HepG2 (cell line): ENCODE data around the gene METTL23. TPM values are rescaled to one million over a fixed set of nuclear protein-coding genes. Genes with fewer than 3 reads are reported as not detected.
A peak's percentile ranks its signal among the peaks of the same experiment; 100 is the strongest.

Experiments
- ATAC-seq: fragments of 200-7000 bp; cut with Tn5 transposase; 3 replicates; pipeline ENCODE4 v1.9.1; 2020; ENCODE audit warnings: mild to moderate bottlenecking, moderate library complexity
- BruUV-seq: library from RNA; stranded (reverse); fragments of 400-500 nt; replicated peaks from 2 replicates; lab custom pipeline; 2021; lab: Mats Ljungman, UMichigan
- CTCF ChIA-PET: fragments of 300-600 bp; formaldehyde crosslinking; extraction: SDS; loops from one replicate; lab custom pipeline; 2021; ENCODE audit warnings: low total read pairs, inconsistent platforms, low intra/inter-chr PET ratio; lab: Yijun Ruan, JAX
- POLR2A ChIA-PET: fragments of 350-600 bp; sonication (Branson Sonifier 250); formaldehyde crosslinking; loops from one replicate; lab custom pipeline; 2020; ENCODE audit warnings: antibody characterized with exemption, inconsistent platforms; lab: Yijun Ruan, JAX
- DNase-seq: peaks from one replicate; pipeline ENCODE4 v3.0.0-alpha.2; 2015; ENCODE audit warnings: low spot score
- FAIRE-seq: peaks from 3 replicates; lab custom pipeline; 2011; peaks lifted over from hg19 to GRCh38; lab: Jason Lieb, UNC
- H2AFZ ChIP-seq: one replicate; pipeline ENCODE4 v1.6.1; 2011; ENCODE audit warnings: low read length, inconsistent platforms
- H3K27ac ChIP-seq: fragments of 300-600 bp; 3 replicates; pipeline ENCODE4 v1.8.0; 2011; ENCODE audit warnings: mixed run types, mild to moderate bottlenecking, mixed read lengths, low read length, inconsistent platforms; ENCODE audit not compliant: insufficient read depth; ENCODE audit errors: extremely low read length
- H3K27me3 ChIP-seq, 2 experiments: fragments of 200-600 bp in 1 of 2; 2 replicates in 1 of 2; 3 replicates in 1 of 2; pipeline versions ENCODE4 v1.6.0 to v1.8.0; 2011; ENCODE audit warnings: low read length in 2 of 2, mild to moderate bottlenecking in 2 of 2, moderate library complexity in 2 of 2, inconsistent platforms in 1 of 2; ENCODE audit not compliant: insufficient read depth in 2 of 2, control insufficient read depth in 1 of 2
- H3K36me3 ChIP-seq, 2 experiments: fragments of 200-600 bp in 1 of 2; replicated peaks in 1 of 2; 2 replicates in 1 of 2; 3 replicates in 1 of 2; pipeline versions ENCODE4 v1.5.1 to v1.8.0; 2011; ENCODE audit warnings: low read length in 2 of 2, inconsistent platforms in 1 of 2; ENCODE audit not compliant: insufficient read depth in 2 of 2, control insufficient read depth in 1 of 2
- H3K4me1 ChIP-seq: 2 replicates; pipeline ENCODE4 v1.5.1; 2012; ENCODE audit warnings: low read length, inconsistent platforms; ENCODE audit not compliant: insufficient read depth
- H3K4me2 ChIP-seq: 2 replicates; pipeline ENCODE4 v1.6.0; 2011; ENCODE audit warnings: low read depth, low read length, inconsistent platforms
- H3K4me3 ChIP-seq, 3 experiments: fragments of 200-600 bp in 1 of 3; sonication (generic), shearing (Covaris generic) in 1 of 3; replicated peaks in 1 of 3; 2 replicates each; pipeline ENCODE4 v1.5.1; 2011 to 2016; ENCODE audit warnings: low read length in 3 of 3, inconsistent platforms in 2 of 3, low read depth in 2 of 3, mild to moderate bottlenecking in 2 of 3, control low read depth in 1 of 3, mixed read lengths in 1 of 3; ENCODE audit not compliant: insufficient read depth in 1 of 3
- H3K79me2 ChIP-seq: one replicate; pipeline ENCODE4 v1.6.1; 2011; ENCODE audit warnings: low read length, inconsistent platforms; ENCODE audit not compliant: insufficient read depth
- H3K9ac ChIP-seq: 2 replicates; pipeline ENCODE4 v1.6.0; 2011; ENCODE audit warnings: mild to moderate bottlenecking, low read depth, low read length, inconsistent platforms; ENCODE audit not compliant: insufficient read depth
- H3K9me3 ChIP-seq: 2 replicates; pipeline ENCODE4 v1.5.1; 2012; ENCODE audit warnings: mild to moderate bottlenecking, low read length
- H4K20me1 ChIP-seq: 2 replicates; pipeline ENCODE4 v1.6.0; 2011; ENCODE audit warnings: inconsistent platforms, mild to moderate bottlenecking, low read length, moderate library complexity; ENCODE audit not compliant: insufficient read depth
- CBX5 ChIP-seq: sonication (generic); formaldehyde crosslinking; IDR thresholded peaks from 2 replicates; pipeline ENCODE4 v1.4.0; 2020; ENCODE audit warnings: missing genetic modification reagents, borderline replicate concordance
- CEBPB ChIP-seq: IDR thresholded peaks from 2 replicates; pipeline ENCODE4 v1.6.1; 2011; ENCODE audit warnings: low read depth, low read length, improper control_type of control experiment, borderline replicate concordance
- HDAC2 ChIP-seq: sonication (generic); formaldehyde crosslinking; IDR thresholded peaks from 2 replicates; pipeline ENCODE4 v1.4.0; 2020; ENCODE audit warnings: missing genetic modification reagents
- HOXA5 ChIP-seq: sonication (generic); formaldehyde crosslinking; IDR thresholded peaks from 2 replicates; pipeline ENCODE4 v1.4.0; 2020; ENCODE audit warnings: missing genetic modification reagents
- PLSCR1 ChIP-seq: sonication (generic); formaldehyde crosslinking; IDR thresholded peaks from 2 replicates; pipeline ENCODE4 v1.5.0; 2020; ENCODE audit warnings: missing genetic modification reagents, mild to moderate bottlenecking, borderline replicate concordance
- POLR2A ChIP-seq, 2 experiments: IDR thresholded peaks; 2 replicates each; pipeline ENCODE4 v1.6.1; 2011; ENCODE audit warnings: low read depth in 2 of 2, low read length in 2 of 2, mild to moderate bottlenecking in 1 of 2, moderate library complexity in 1 of 2; ENCODE audit not compliant: insufficient read depth in 1 of 2
- PRPF4 ChIP-seq: fragments of 200-400 bp; formaldehyde crosslinking; IDR thresholded peaks from 2 replicates; pipeline ENCODE4 v1.6.1; 2016; ENCODE audit warnings: low read length, low read depth; ENCODE audit not compliant: poor library complexity, severe bottlenecking
- SKI ChIP-seq: fragments of 450-650 bp; IDR thresholded peaks from one replicate; pipeline ENCODE4 v1.6.1; 2018; ENCODE audit warnings: mild to moderate bottlenecking; ENCODE audit not compliant: partially characterized antibody
- SMC3 ChIP-seq: IDR thresholded peaks from 2 replicates; pipeline ENCODE4 v1.6.1; 2011; ENCODE audit warnings: low read length, improper control_type of control experiment
- ZBTB33 ChIP-seq: sonication (generic); formaldehyde crosslinking; IDR thresholded peaks from 2 replicates; pipeline ENCODE4 v1.4.0; 2020; ENCODE audit warnings: missing genetic modification reagents
- ZBTB38 ChIP-seq: sonication (generic); formaldehyde crosslinking; IDR thresholded peaks from 2 replicates; pipeline ENCODE4 v1.5.1; 2020; ENCODE audit warnings: mild to moderate bottlenecking, missing genetic modification reagents
- ZFP36L1 ChIP-seq: sonication (generic); formaldehyde crosslinking; IDR thresholded peaks from 2 replicates; pipeline ENCODE4 v1.8.0; 2022; ENCODE audit warnings: mild to moderate bottlenecking, missing genetic modification reagents, moderate library complexity
- ZNF224 ChIP-seq: sonication (generic); formaldehyde crosslinking; IDR thresholded peaks from 2 replicates; pipeline ENCODE4 v1.5.0; 2020; ENCODE audit warnings: mild to moderate bottlenecking, missing genetic modification reagents
- ZNF770 ChIP-seq: sonication (generic); formaldehyde crosslinking; IDR thresholded peaks from 2 replicates; pipeline ENCODE4 v1.5.0; 2020; ENCODE audit warnings: mild to moderate bottlenecking, missing genetic modification reagents
- WGBS: methylation state at CpG from one replicate; pipeline ENCODE4 v1.1.6; 2017; ENCODE audit warnings: low lambda C conversion rate; 5-methylcytosine and 5-hydroxymethylcytosine counted together
- in situ Hi-C: cut with HindIII; loops from 2 replicates; pipeline ENCODE4 v1.10.0; 2017; ENCODE audit warnings: low pct_unique_long_range_greater_than_20kb; ENCODE audit not compliant: extremely low pct_ligation_motif_present
- intact Hi-C: fragments of 100-400 bp; cut with micrococcal nuclease; formaldehyde crosslinking; loops from one replicate; pipeline ENCODE4 v1.10.0; 2022; ENCODE audit not compliant: unreplicated experiment
- polyA plus RNA-seq, 8 experiments: library from polyadenylated mRNA; depleted of rRNA in 3 of 8; stranded (reverse) in 7 of 8; unstranded in 1 of 8; fragments of >200 nt; fragmentation: Illumina TruSeq in 4 of 8; extraction: Trizol in 4 of 8; gene quantifications; 2 replicates each; pipeline versions ENCODE4 v1.2.1 to v1.2.3, GENCODE V29; 2011 to 2016; ENCODE audit warnings: low read depth in 4 of 8, missing spikeins in 1 of 8, mixed read lengths in 1 of 8; ENCODE audit not compliant: insufficient read depth in 1 of 8
- total RNA-seq, 5 experiments: library from RNA; depleted of rRNA; stranded (reverse); fragments of >200 nt; fragmentation: Illumina TruSeq; extraction: Trizol; gene quantifications; 2 replicates each; pipeline ENCODE4 v1.2.3, GENCODE V29; 2016; ENCODE audit warnings: low read depth in 1 of 5

Gene METTL23
- total and polyA plus RNA-seq, 2 of the 13 experiments (the other 11 are each of a cell fraction or from before 2014, with no cell fraction given), result 39.9 to 104 TPM

GRCh38 chr17:76727745-76728456 lies 1.3 kb downstream of the METTL23 start:
- H4K20me1 ChIP-seq, result peaks cover 10% of the 10 kb centered on the region
- H3K79me2 ChIP-seq, result peaks cover 53% of the 10 kb centered on the region
- H3K4me2 ChIP-seq, result peak overlapping the region; percentile 83
- no peaks in the 10 kb centered on the region for H3K27me3 ChIP-seq
- DNase-seq (no peak), ATAC-seq (no peak), FAIRE-seq (no peak)
- no peaks in the 10 kb centered on the region for H3K9me3 ChIP-seq
- peaks cover 9 to 20% of the 10 kb centered on the region in 2 experiments for H3K36me3 ChIP-seq
- intact Hi-C loops, result loop anchor here (1.0 kb wide), 1 partner anchor 53 kb away; no protein-coding TSS in a partner anchor
- no peak overlapping the region for H2AFZ ChIP-seq
- TF ChIP-seq ZNF770 (CRISPR knock-in tag) (no peak), POLR2A (IDR thresholded peaks at IDR 0.05; ENCODE audit: insufficient read depth in 1 of 2, low read depth in 2 of 2, low read length in 2 of 2) (0 out of 4 replicates have a peak, but pooled peaks of 1 of the 2 experiments have one; percentile 4), CEBPB (no peak), PRPF4 (peak; percentile 76), HOXA5 (CRISPR knock-in tag) (no peak), SMC3 (no peak), HDAC2 (CRISPR knock-in tag) (no peak), SKI (no peak), ZBTB38 (CRISPR knock-in tag) (peak; percentile 85), ZFP36L1 (CRISPR knock-in tag) (0 out of 2 replicates have a peak, but pooled peaks have one; percentile 14), ZBTB33 (CRISPR knock-in tag) (peak; percentile 84), PLSCR1 (no peak), CBX5 (CRISPR knock-in tag) (0 out of 2 replicates have a peak, but pooled peaks have one; percentile 24), ZNF224 (CRISPR knock-in tag) (no peak)
- ChIA-PET CTCF (no interaction called here), POLR2A (interaction anchor here (0.7 to 5.1 kb wide), 8 partner anchors 9 to 160 kb away, joined by 3 to 71 read pairs (median 4); partner anchors contain the start of genes MFSD11, MXRA7 and SRSF2)
- H3K4me1 ChIP-seq, result peaks cover 63% of the 10 kb centered on the region
- peak overlapping the region; percentile 98 for H3K27ac ChIP-seq
- no TSS peak for BruUV-seq
- WGBS, result 67% methylated on average over 18 of the region's 18 CpGs
- in situ Hi-C loops, result no loop called here
- H3K9ac ChIP-seq, result peak overlapping the region; percentile 97
- peak overlapping the region; percentile 78 to 98 (median 95) for H3K4me3 ChIP-seq
